Activated T-cell treated with anti-CD3 and anti-CD28 coated beads, Interleukin-2, amount 50 U/mL, for 72 hours (primary cell): Measurements from ENCODE around the gene ACP5. TPM values are rescaled to one million over a fixed set of nuclear protein-coding genes. Genes with fewer than 3 reads are reported as not detected.
"Not testable (repeated sequence)": the region's sequence is repeated elsewhere in the genome, so short reads cannot be mapped to it uniquely, and the experiment has no call there.

Experiments
- ATAC-seq, 2 donors: fragments of 150-1000 bp; cut with Tn5 transposase; replicated peaks in 1 of 2; 2 replicates each; pipeline ENCODE4 v1.10.0; 2021; ENCODE audit warnings: moderate library complexity in 2 of 2, mild to moderate bottlenecking in 1 of 2
- DNase-seq, 2 donors: peaks; one replicate each; pipeline ENCODE4 v3.0.0; 2021 to 2022; ENCODE audit warnings: mixed read lengths in 1 of 2
- H3K27ac Mint-ChIP-seq: one replicate; pipeline ENCODE4 v1.8.0; 2022; ENCODE audit warnings: mild to moderate bottlenecking, moderate library complexity, mixed read lengths
- H3K27me3 Mint-ChIP-seq: one replicate; pipeline ENCODE4 v1.8.0; 2022; ENCODE audit warnings: low read depth, mixed read lengths
- H3K36me3 Mint-ChIP-seq, 2 donors: one replicate each; pipeline ENCODE4 v1.8.0; 2022; ENCODE audit warnings: mixed read lengths in 2 of 2, mild to moderate bottlenecking in 1 of 2; ENCODE audit not compliant: insufficient read depth in 2 of 2
- H3K4me1 Mint-ChIP-seq: one replicate; pipeline ENCODE4 v1.8.0; 2022; ENCODE audit warnings: low read depth, mixed read lengths
- H3K4me3 Mint-ChIP-seq, 2 donors: one replicate each; pipeline ENCODE4 v1.8.0; 2022; ENCODE audit warnings: mild to moderate bottlenecking in 2 of 2, mixed read lengths in 2 of 2, moderate library complexity in 2 of 2
- H3K9me3 Mint-ChIP-seq, 2 donors: one replicate each; pipeline ENCODE4 v1.8.0; 2022; ENCODE audit warnings: mixed read lengths in 2 of 2
- total RNA-seq, 2 donors: library from RNA; stranded (reverse); gene quantifications; one replicate each; pipeline ENCODE4 v1.2.3, GENCODE V29; 2022

ACP5 gene
- total RNA-seq, 2 donors from 2014 or later, result 22.9 to 31.5 TPM

DNA sequence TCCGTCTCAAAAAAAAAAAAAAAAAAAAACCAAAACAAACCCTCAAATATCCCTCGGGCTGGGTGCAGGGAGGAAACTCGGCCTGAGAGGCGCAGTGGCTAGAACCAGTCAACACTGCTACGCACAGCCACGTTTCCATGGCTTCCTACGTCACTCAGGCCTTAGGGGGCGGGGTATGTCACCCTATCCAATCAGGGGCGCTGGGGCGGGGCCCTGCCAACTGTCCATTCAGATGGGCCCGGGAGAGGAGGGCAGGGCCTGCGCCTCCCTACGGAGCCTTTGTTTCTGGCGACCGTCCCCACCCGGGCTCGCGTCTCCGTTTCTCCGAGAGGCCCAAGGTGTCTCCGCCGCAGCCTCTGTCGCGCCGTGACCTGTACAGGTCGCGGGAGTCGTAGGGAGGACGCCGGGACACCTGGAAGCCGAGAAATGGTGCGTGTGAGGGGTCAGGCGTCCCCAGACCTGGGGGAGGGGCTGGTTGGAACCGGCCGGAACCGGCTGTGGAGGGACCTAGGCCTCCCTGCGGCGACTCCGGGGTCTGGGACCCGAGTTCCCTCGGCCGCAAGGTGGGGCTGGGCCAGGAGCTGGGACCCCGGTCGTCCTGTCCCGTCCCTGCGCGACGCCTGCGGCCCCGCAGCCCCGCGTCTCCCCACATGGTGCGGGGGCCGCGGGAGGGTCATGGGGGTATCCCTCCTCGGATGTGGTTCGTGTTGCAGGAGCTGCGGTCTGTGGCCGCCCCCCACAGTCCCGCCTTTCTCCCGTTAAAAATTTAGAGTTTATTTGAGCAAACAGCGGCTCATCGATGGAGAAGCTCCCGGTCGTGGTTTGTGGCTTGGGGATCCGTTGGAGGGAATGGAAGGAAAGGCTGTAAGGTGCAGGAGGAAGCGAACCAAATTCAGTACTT lies 20.0 kb upstream of the ACP5 start, which contains the start of gene ZNF627:
Gene ZNF627, plus strand, starts transcription at position 282 of the 901 bp plus-strand sequence. Its CDS starts 145 bp downstream, at position 427.
- no peaks in the 10 kb centered on the region for H3K36me3 Mint-ChIP-seq
- no peaks in the 10 kb centered on the region for H3K9me3 Mint-ChIP-seq
- peak; percentile 100 for ATAC-seq
- DNase-seq, result peak; percentile 99
- no peaks in the 10 kb centered on the region for H3K27me3 Mint-ChIP-seq
- peak within 1 kb of the TSS; percentile 94 for H3K4me3 Mint-ChIP-seq
- H3K4me1 Mint-ChIP-seq, result peaks cover 40% of the 10 kb centered on the region
- peak within 1 kb of the TSS; percentile 73 for H3K27ac Mint-ChIP-seq

DNA sequence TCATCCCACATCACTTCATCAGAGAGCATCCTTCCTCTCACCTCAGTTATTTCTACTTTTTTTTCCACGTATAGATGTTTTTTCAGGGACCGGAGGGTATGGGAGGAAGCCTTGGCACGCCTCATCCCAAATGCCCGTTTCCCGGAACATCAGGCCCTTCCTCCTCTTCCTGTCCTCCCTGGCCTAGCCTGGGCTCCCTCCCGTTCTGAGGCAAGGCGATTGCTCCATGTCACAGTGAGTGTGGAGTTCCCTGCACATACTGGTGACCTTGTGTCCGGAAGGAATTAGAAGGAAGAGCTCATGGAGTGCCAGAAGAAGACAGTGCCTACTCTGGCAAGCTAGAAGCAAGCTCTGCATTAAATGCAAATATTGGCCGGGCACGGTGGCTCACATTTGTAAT lies 18.7 kb upstream of the ACP5 start:
- ATAC-seq (no peak), DNase-seq (no peak)
- Mint-ChIP-seq H3K4me3 (no peak overlapping the region), H3K9me3 (no peaks in the 10 kb centered on the region), H3K4me1 (peaks cover 31% of the 10 kb centered on the region), H3K36me3 (no peaks in the 10 kb centered on the region), H3K27me3 (no peaks in the 10 kb centered on the region), H3K27ac (peak overlapping the region; percentile 19)

DNA sequence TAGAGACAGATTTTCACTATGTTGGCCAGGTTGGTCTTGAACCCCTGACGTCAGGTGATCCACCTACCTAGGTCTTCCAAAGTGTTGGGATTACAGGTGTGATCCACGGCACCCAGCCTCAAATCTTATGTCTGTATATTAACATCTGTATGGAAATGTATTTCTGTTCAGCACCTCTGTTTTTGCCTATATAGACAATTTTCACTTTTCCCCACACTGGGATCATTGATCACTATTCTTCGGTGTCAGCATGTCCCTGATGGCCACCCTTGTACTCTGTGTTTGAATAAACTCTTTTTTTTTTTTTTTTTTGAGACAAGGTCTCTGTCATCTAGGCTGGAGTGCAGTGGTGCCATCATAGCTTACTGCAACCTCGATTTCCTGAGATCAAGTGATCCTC lies 16.6 kb upstream of the ACP5 start:
- no peaks in the 10 kb centered on the region for H3K36me3 Mint-ChIP-seq
- H3K27ac Mint-ChIP-seq, result no peak overlapping the region
- H3K4me3 Mint-ChIP-seq, result no peak overlapping the region

DNA sequence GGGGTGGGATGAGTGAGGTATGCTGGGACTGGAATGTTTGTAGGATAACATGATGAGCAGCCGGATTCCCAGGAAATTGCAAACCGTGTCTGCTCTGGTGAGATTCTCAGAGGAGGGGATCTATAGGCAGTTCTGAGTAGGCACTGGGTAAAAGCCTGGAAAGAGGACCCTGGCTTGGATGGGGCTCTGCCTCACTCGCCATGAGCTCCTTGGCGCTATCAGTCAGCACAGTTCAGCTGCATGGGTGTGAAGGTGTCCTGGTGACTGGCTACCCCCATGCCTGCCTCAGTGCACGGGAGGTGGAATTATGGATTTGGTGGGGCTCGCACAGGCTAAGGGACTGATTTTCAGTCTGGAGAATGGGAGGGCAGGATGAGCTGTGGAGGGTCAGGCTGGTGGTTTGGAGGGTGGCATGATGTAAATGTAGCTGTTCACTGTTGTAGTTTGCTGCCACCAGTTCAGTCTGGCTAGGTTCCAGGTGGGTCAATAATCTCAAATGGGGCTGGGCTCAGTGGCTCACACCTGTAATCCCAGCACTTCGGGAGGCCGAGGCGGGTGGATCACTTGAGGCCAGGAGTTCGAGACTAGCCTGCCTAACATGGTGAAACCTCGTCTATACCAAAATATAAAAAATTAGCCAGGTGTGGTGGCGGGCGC lies 10.7 kb upstream of the ACP5 start:
- Mint-ChIP-seq H3K9me3 (no peaks in the 10 kb centered on the region), H3K4me3 (peak overlapping the region in 1 of 2 donors; percentile 43), H3K36me3 (no peaks in the 10 kb centered on the region), H3K27ac (no peak overlapping the region), H3K4me1 (peaks cover 27% of the 10 kb centered on the region), H3K27me3 (no peaks in the 10 kb centered on the region)
- DNase-seq (no peak), ATAC-seq (peak; percentile 21 to 32)

More for the DNA sequence above, 16.6 kb upstream of the ACP5 start:
- no peaks in the 10 kb centered on the region for H3K27me3 Mint-ChIP-seq
- DNase-seq (no peak), ATAC-seq (no peak)
- no peaks in the 10 kb centered on the region for H3K9me3 Mint-ChIP-seq
- H3K4me1 Mint-ChIP-seq, result peaks cover 14% of the 10 kb centered on the region

DNA sequence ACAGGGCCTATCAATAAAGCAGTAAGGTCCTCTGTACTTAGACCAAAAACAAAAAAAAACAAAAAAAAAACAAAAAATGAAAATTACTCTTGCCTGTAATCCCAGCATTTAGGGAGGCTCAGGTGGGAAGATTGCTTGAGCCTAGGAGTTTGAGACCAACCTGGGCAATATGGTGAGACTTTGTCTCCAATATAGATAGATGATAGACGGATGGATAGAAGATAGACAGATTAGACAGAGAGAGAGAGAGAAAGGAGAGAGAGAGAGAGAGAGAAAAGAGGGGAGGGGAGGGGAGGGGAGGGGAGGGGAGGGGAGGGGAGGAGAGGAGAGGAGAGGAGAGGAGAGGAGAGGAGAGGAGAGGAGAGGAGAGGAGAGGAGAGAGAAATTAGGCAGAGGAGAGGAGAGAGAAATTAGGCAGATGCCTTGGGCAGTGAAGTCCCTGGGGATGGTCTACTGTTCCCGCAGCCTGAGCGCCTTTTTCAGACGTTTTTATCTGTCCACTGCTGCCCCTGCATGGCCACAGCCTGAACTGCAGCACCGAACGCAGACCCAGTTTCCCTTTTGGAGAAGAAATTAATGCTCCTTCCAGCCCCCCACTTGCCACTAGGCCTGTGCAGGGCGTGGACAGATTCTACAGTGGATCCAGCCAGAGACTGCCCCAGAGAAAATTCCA lies 10.0 kb upstream of the ACP5 start:
- ATAC-seq (peak; percentile 90 to 93), DNase-seq (peak; percentile 80 to 84)
- H3K36me3 Mint-ChIP-seq, result no peaks in the 10 kb centered on the region
- H3K27me3 Mint-ChIP-seq, result no peaks in the 10 kb centered on the region
- H3K4me3 Mint-ChIP-seq, result peak overlapping the region in 1 of 2 donors; percentile 43
- H3K9me3 Mint-ChIP-seq, result no peaks in the 10 kb centered on the region
- peaks cover 27% of the 10 kb centered on the region for H3K4me1 Mint-ChIP-seq
- H3K27ac Mint-ChIP-seq, result no peak overlapping the region

DNA sequence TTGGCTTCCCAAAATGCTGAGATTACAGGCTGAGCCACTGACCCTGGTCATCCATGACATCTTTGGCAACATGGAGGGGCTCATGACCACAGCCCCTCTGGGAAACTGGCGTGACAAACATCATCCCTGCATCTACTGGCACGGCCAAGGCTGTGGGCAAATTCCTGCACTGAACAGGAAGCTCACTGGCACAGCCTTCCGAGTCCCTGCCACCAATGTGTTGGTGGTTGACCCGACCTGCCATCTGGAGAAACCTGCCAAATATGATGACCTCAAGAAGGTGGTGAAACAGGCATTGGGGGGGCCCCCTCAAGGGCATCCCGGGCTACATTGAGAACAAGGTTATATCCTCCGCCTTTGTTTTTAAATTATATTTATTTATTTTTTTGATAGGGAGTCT lies 8.9 kb upstream of the ACP5 start:
- Mint-ChIP-seq H3K27ac (no peak overlapping the region), H3K9me3 (no peaks in the 10 kb centered on the region), H3K4me1 (peaks cover 38% of the 10 kb centered on the region), H3K27me3 (no peaks in the 10 kb centered on the region), H3K4me3 (no peak overlapping the region), H3K36me3 (no peaks in the 10 kb centered on the region)
- DNase-seq (no peak), ATAC-seq (no peak)

DNA sequence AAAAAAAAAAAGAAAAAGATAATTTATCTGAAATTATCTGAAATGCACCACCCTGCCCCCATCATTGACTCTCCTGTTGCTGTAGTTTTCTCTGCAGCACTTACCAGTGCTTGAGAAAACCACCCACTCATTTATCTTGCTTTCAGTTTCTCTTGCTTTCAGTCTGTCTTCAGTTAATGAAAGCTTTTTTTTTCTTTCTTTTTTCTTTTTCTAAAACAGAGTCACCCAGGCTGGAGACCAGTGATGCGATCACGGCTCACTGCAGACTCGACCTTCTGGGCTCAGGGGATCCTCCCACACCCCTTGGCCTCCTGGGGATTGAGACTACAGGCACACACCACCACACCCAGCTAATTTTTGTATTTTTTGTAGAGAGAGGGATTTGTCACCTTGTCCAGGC lies 4.3 kb upstream of the ACP5 start:
- H3K27ac Mint-ChIP-seq, result peak overlapping the region; percentile 74
- H3K9me3 Mint-ChIP-seq, result no peaks in the 10 kb centered on the region
- ATAC-seq, result peak; percentile 85 to 91
- H3K36me3 Mint-ChIP-seq, result peaks cover 0 to 1% of the 10 kb centered on the region in 2 donors
- H3K4me1 Mint-ChIP-seq, result peaks cover 47% of the 10 kb centered on the region
- no peaks in the 10 kb centered on the region for H3K27me3 Mint-ChIP-seq
- DNase-seq, result peak; percentile 51 to 55
- H3K4me3 Mint-ChIP-seq, result peak overlapping the region; percentile 83 to 92

DNA sequence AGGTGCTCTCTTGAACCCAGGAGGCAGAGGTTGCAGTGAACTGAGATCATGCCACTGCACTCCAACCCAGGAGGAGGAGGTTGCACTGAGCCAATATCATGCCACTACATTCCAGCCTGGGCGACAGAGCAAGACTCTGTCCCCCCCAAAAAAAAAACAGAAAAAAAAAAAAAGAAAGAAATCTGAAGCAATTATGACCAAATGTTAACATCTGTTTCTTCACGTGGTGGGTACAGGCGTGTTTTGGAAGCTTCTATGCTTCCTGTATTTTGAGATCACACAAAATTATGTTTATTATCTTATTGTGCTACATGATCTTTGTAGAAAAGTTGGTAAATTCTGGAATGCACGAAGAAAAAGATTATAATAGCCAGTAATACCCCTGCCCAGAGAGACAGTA lies 2.7 kb upstream of the ACP5 start:
- H3K4me3 Mint-ChIP-seq, result peak overlapping the region in 1 of 2 donors; percentile 14
- DNase-seq, result no peak
- H3K27ac Mint-ChIP-seq, result no peak overlapping the region

DNA sequence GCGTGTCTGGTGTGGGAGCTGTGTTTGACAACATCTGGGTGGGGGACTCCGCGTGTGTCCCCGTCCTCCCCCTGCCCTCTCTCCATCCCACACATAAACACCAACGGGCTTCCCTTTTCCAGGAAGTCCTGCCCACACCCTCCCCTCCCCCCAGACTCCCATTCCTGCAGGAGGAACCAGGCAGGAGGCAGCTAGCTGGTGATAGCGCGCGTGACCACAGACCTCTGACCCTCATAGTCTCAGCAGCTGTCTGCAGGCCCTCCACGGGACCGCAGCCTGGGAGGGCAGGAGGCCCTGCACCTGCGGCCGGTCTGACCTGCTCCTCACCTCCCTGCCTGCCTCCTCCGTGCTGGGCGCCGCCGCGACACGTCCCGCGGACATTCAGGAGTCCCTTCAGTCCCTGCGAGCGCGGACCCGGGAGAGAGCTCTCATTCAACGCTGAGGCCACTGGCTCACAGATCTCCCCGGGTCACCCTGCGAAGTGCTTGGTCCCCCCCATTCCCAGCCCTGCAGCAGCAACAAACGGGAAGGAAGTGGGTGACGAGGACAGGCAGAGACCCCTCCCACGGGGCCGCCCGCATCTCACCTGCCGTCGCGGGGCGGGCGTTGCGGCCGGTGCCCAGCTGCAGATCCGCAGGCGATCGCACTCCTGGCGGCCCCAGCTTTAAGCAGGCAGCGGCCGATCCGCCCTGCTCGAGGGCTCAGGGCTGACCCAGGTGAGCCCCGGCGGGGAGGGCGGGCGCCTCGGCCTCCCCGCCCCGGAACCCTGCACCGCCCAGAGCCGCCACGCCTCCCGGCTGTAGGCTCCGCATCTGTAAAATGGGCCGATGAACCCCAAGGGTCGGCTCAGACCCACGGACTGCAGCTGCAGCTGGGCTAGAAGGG lies 1.1 kb upstream of the ACP5 start:
- H3K4me1 Mint-ChIP-seq, result peaks cover 47% of the 10 kb centered on the region
- peak; percentile 38 to 52 for DNase-seq
- peak overlapping the region; percentile 60 for H3K27ac Mint-ChIP-seq
- H3K36me3 Mint-ChIP-seq, result peaks cover 1 to 3% of the 10 kb centered on the region in 2 donors
- peak; percentile 39 to 59 for ATAC-seq
- no peaks in the 10 kb centered on the region for H3K9me3 Mint-ChIP-seq
- no peaks in the 10 kb centered on the region for H3K27me3 Mint-ChIP-seq
- peak overlapping the region; percentile 80 to 87 for H3K4me3 Mint-ChIP-seq

More for the DNA sequence above, 2.7 kb upstream of the ACP5 start:
- Mint-ChIP-seq H3K36me3 (peaks cover 1 to 3% of the 10 kb centered on the region in 2 donors), H3K27me3 (no peaks in the 10 kb centered on the region), H3K4me1 (peaks cover 46% of the 10 kb centered on the region), H3K9me3 (no peaks in the 10 kb centered on the region)
- no peak for ATAC-seq

DNA sequence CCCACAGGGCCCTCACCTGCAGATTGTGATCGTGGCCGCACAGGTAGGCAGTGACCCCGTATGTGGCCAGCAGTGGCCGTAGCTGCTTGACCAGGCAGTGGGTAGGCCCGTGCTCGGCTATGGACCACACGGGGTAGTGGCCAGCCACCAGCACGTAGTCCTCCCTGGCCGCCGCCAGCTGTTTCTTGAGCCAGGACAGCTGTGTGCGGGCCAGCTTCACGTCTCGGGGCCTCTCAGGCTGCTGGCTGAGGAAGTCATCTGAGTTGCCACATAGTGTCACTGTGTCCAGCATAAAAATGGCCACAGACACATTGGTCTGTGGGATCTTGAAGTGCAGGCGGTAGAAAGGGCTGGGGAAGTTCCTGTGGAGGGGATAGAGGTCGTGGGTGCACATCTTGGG lies 1.2 kb downstream of the ACP5 start:
- no peak for DNase-seq
- Mint-ChIP-seq H3K9me3 (no peaks in the 10 kb centered on the region), H3K27ac (no peak overlapping the region), H3K36me3 (peaks cover 1 to 3% of the 10 kb centered on the region in 2 donors), H3K27me3 (no peaks in the 10 kb centered on the region), H3K4me3 (no peak overlapping the region), H3K4me1 (peaks cover 32% of the 10 kb centered on the region)
- ATAC-seq, result no peak

DNA sequence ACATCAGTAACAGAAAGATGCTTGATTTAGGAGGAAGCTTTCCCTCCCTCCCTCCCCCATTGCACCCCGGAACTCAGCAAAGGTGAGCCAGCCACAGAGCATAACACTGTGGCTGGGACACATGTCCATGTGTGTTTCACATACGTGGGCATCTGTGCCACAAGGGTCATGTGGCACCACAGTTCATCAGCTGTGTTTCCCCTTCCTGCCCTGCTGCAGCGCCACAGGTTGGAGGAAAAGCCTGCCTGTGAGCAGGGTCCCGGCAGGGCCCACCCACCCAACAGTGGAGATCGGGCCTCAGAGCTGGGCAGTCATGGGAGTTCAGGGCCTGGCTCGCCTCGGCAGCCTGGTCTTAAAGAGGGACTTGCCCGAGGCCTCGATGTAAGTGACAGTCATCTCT lies 2.8 kb downstream of the ACP5 start:
- peak; percentile 73 to 82 for ATAC-seq
- no peaks in the 10 kb centered on the region for H3K9me3 Mint-ChIP-seq
- H3K4me1 Mint-ChIP-seq, result peaks cover 21% of the 10 kb centered on the region
- no peaks in the 10 kb centered on the region for H3K27me3 Mint-ChIP-seq
- no peak overlapping the region for H3K27ac Mint-ChIP-seq
- H3K36me3 Mint-ChIP-seq, result peaks cover 1 to 3% of the 10 kb centered on the region in 2 donors
- peak in 1 of 2 donors; percentile 42 for DNase-seq
- no peak overlapping the region for H3K4me3 Mint-ChIP-seq

DNA sequence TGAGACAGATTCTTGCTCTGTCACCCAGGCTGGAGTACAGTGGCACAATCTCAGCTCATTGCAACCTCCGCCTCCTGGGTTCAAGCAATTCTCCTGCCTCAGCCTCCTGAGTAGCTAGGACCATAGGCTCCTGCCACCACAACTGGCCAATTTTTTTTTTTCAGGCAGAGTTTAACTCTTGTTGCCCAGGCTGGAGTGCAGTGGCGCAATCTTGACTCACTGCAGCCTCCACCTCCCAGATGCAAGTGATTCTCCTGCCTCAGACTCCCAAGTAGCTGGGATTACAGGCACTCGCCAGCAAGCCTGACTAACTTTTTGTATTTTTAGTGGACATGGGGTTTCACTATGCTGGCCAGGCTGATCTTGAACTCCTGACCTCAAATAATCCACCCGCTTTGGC lies 3.7 kb downstream of the ACP5 start:
- not testable (repeated sequence) for H3K27ac Mint-ChIP-seq, H3K36me3 Mint-ChIP-seq, ATAC-seq, H3K27me3 Mint-ChIP-seq, H3K4me3 Mint-ChIP-seq, DNase-seq, H3K9me3 Mint-ChIP-seq
- peaks cover 19% of the 10 kb centered on the region for H3K4me1 Mint-ChIP-seq
